ENCODE data around the gene CCDC27.
A peak's percentile ranks its signal among the peaks of the same experiment; 100 is the strongest.

The CCDC27 gene

GRCh38 chr1:3752400-3752945, at the start of gene CCDC27:
CCDC27 (plus strand) TSS chr1:3752450; CDS start chr1:3752482, 32 bp downstream.
- peak; percentile 9 for DNase-seq

- DNase-seq, result no peak
Measured at GRCh38 chr1:3702528-3702927, 49.7 kb upstream of the CCDC27 start.

GRCh38 chr1:3702990-3703728, 49.1 kb upstream of the CCDC27 start:
- DNase-seq, result no peak

GRCh38 chr1:3703786-3704371, 48.4 kb upstream of the CCDC27 start:
- DNase-seq, result no peak

GRCh38 chr1:3705341-3705950, 46.8 kb upstream of the CCDC27 start:
- no peak for DNase-seq

- no peak for DNase-seq
Measured at GRCh38 chr1:3706651-3707297, 45.5 kb upstream of the CCDC27 start.

- DNase-seq, result no peak
Measured at GRCh38 chr1:3707298-3707938, 44.8 kb upstream of the CCDC27 start.

GRCh38 chr1:3707939-3708328, 44.3 kb upstream of the CCDC27 start:
- no peak for DNase-seq

- no peak for DNase-seq
Measured at GRCh38 chr1:3708791-3709190, 43.5 kb upstream of the CCDC27 start.

- no peak for DNase-seq
Measured at GRCh38 chr1:3710251-3710650, 42.0 kb upstream of the CCDC27 start.

- DNase-seq, result no peak
Measured at GRCh38 chr1:3711381-3711779, 40.9 kb upstream of the CCDC27 start.

GRCh38 chr1:3711780-3712451, 40.3 kb upstream of the CCDC27 start:
- DNase-seq, result no peak

GRCh38 chr1:3712573-3713535, 39.4 kb upstream of the CCDC27 start:
- DNase-seq, result no peak

GRCh38 chr1:3713840-3714239, 38.4 kb upstream of the CCDC27 start:
- no peak for DNase-seq

- DNase-seq, result peak; percentile 58
Measured at GRCh38 chr1:3714284-3714741, 37.9 kb upstream of the CCDC27 start.

- DNase-seq, result no peak
Measured at GRCh38 chr1:3714814-3715213, 37.4 kb upstream of the CCDC27 start.

- DNase-seq, result no peak
Measured at GRCh38 chr1:3716351-3716750, 35.9 kb upstream of the CCDC27 start.

GRCh38 chr1:3717041-3717714, 35.1 kb upstream of the CCDC27 start:
- no peak for DNase-seq

- peak; percentile 59 for DNase-seq
Measured at GRCh38 chr1:3717715-3718601, 34.3 kb upstream of the CCDC27 start.
